HG03558 (cell line): ENCODE results near the gene RAC2.

ENCODE experiments used
- ATAC-seq: cut with Tn5 transposase; IDR thresholded peaks from one replicate; pipeline ENCODE4 v1.9.1; 2021; ENCODE audit warnings: moderate number of reproducible peaks; ENCODE audit not compliant: unreplicated experiment; ENCODE audit errors: extremely low read depth

RAC2 gene

DNA sequence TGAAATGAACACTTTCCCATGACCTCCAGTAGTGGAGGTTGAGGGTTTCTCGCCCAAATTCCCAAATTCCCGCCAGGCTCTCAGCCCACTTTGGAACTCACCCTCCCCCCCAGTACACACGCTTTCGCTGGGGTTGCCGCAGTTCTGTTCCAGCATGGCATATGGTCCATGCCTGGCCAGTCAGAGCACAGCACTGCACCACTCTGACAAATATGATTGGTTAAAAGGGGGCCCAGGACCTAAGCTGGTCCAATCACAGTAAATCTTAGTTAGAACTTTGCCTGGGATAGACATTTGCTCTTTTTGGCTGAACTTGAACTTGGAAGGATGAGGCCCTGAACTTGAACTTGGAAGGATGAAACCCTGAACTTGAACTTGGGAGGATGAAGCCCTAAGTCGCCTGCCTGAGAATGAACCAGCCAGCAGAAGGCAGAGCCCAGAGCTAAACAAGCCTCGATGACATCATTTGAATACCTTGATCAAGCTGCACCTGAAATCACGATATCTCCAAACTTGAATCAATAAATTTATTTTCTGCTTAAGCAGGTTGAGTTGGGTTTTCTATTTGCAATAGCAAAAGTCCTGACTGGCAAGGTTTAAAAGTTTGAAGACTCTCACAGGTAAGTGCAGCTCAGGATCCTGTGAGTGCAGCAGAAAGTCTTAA, 19.2 kb downstream of the RAC2 start:
- no peak for ATAC-seq

- ATAC-seq: no peak
Observed at GRCh38 chr22:37223965-37224551, 20.0 kb downstream of the RAC2 start.

DNA sequence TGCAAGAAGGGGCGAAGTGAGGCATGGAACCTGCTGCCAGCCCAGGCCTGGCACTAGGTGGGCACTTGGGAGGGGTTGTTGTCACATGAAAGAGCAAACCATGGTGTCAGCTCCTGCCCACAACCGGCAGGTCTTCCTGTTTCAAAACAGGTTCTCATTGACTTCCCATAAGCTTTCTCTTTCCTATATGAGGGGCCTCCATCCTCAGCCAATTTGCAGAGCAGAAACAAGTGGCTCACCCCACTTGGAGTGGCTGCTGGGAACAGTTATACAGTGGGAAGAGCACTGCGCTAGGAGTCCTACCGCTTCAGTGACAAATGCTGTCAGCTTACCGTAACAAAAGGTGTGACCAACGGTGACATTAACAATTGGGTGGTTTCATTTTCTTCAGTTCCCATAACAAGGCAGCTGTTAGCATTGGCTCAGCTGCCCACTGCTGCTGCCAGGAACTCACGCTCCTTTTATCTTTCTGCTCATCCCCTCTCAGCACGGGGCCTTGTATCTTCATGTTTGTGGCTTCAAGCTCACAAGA, 21.6 kb downstream of the RAC2 start:
- ATAC-seq: no peak

DNA sequence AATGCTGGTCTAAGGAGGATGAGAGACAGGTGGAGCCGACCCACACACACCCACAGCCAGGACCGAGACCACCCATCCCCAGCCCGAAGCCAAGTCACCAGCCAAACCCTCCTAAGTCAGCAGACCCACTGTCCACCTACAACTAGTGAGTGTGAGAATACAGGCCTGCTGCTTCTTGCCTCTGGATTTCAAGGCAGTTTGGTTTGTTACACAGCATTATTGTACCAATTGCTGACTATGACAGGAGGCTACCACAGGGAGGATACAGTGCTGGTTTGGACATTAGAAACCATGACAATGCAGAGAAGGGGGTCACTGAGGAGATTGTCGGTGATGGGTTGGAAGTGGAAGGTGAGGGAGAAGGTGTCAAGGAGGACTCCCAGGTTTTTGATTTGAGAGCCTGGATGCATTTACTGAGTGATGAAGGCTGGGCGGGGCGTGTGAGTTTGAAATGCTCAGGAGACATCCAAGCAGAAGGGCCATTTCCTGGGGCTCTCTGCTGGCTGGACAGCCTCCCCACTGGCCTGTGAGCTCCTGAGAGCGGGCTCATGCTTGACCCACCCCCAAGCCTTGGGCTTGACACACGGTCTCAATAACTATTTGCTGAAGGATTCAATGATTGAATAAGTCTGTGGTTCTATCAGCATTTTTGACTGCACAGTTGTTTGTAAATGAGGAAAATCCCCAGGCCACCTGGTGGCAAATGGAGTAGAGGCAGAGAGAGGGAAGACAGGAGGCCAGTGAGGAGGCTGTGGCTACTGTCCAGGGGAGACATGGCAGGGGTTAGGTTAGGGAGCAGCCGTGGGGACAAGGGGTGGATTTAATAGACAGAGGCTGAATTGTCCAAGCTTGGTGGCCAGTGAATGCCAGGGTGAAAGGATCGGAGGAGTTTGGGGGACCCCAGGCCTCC, 22.4 kb downstream of the RAC2 start:
- ATAC-seq: no peak

GRCh38 chr22:37220543-37220981, 23.5 kb downstream of the RAC2 start:
- no peak for ATAC-seq

- ATAC-seq: no peak
Observed at GRCh38 chr22:37219533-37219932, 24.5 kb downstream of the RAC2 start.

- peak; percentile 53 for ATAC-seq
Observed at GRCh38 chr22:37218771-37219411, 25.2 kb downstream of the RAC2 start.

DNA sequence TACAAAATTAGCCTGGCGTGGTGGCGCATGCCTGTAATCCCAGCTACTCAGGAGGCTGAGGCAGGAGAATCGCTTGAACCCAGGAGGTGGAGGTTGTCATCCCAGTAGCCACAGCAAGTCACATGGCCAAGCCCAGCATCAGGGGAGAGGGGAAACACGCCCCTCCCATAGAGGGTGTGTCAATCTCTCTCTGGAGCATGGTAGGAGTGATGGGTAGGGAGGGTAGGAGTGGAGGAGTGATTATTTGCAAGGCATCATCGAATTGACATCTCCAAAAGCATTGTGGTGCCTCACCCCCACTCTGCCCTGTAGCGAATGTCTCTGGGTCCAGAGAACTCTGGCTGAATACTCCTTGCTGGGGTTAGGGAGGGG, 25.7 kb downstream of the RAC2 start:
- ATAC-seq: no peak

DNA sequence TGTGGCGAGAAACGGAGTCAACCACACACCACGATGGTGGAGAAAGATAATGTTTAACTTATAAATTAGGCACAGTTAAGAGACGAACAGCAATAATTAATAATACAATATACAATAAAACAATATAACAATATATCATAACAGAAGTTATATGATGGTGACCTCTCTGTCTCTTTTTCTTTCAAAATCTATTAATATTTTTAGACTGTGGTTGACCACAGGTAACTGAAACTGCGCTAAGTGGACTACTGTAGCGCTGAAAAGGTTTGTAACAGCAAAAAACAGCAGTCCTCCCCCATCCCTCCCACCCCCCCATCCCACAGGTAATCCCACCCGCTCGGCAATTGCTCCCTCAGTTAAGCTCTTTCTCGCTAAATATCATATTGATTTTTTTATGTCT, 28.2 kb downstream of the RAC2 start:
- ATAC-seq: no peak

- ATAC-seq: no peak
Observed at GRCh38 chr22:37214731-37215030, 29.4 kb downstream of the RAC2 start.

GRCh38 chr22:37213941-37214730, 29.9 kb downstream of the RAC2 start:
- ATAC-seq: no peak

GRCh38 chr22:37213218-37213855, 30.7 kb downstream of the RAC2 start:
- no peak for ATAC-seq

- ATAC-seq: no peak
Observed at GRCh38 chr22:37212174-37212906, 31.7 kb downstream of the RAC2 start, which contains the start of gene SSTR3. Gene SSTR3 (minus strand): TSS chr22:37212477. CDS start chr22:37207803, 4,674 bp downstream.

GRCh38 chr22:37211866-37212173, 32.2 kb downstream of the RAC2 start:
- no peak for ATAC-seq

GRCh38 chr22:37211075-37211865, 32.8 kb downstream of the RAC2 start:
- no peak for ATAC-seq

- no peak for ATAC-seq
Observed at GRCh38 chr22:37210041-37210803, 33.8 kb downstream of the RAC2 start.

DNA sequence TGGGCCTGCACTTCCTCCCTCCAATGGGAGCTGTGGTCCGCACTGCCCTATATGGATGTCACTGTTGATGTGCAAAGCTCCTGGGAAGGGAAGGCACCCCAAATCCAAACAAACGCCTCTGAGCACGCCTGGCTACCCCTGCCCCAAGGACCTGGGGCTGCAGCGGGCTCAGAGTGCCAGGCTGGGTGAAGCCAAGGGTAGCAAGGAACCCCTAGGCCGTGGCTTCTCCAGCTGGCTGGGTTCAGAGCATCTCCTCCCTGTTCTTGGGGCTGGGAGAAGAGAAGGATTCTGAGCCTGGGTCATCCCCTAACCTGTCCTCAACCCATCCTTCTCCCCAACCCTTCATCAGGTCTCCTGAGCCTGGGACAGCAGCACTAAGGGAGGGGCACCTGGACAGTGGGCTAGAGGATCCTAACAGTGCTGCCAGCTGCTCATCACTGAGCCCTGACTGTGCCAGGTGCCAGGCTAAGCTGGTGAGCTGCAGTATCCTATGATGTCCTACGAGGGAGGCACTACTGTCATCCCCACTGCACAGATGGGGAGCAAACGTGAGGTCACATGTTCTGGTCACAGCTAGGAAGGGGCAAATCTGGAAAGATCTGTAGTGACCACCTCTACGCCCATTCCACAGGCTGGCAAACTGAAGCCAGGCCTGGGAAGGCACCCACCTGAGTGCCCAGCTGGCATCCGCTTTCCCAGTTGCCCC, 34.8 kb downstream of the RAC2 start:
- no peak for ATAC-seq
